ENCODE results near the gene INIP.

Gene INIP, protein sequence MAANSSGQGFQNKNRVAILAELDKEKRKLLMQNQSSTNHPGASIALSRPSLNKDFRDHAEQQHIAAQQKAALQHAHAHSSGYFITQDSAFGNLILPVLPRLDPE

DNA sequence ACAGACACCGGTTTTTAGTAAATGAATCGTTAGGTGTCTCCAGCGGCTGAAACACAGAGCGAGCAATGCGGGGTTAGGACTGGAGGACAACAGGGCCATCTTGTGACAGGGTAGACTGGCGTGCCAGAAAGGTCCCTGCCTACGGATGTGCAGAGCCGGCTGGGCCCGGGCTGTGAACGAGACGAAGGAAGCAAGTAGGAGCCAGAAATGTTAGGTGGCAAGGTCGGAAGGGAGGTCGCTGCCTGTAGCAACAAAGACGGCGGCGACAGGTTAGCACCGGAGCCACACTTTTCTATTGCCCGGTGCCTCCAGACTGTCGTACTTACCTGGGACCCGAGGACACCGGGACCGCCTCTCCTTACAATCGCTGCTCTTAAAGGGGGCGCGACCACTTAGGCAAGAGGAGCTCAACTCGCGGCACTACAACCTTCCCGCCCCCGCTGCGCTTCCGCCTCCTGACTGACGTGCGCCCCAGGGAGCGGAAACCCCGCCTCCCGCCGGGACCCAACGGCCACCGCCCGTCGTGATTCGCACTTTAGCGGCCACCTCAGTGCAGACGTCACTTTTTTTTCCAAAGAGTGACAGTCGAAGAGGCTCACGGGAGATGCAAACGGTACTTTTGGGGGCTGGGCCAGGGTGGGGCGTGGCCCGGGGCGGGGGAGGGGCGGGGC is at the start of gene INIP:
Gene INIP, minus strand, starts transcription at position 457 of the 671 bp plus-strand sequence. CDS start 1,632 bp downstream, outside the sequence.
- DNase-seq (ENCODE audit: low read depth in 2 of 2) = peak; percentile 94 to 95

DNA sequence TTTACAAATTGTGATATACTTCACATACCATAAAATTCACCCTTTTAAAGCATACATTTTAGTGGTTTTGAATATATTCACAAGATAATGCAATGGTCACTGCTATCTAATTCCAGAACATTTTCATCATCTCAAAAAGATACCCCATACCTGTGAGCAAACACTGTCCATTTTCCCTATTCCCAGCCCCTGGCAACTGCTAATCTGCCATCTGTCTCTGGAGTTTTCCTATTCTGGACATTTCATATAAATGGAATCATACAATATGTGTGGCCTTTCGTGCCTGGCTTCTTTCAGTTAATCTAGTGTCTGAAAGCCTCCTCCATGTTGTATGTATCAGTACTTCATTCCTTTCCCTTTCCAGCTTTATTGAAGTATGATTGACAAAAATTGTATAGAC is 47.4 kb upstream of the INIP start:
- no peak for DNase-seq (ENCODE audit: low read depth in 2 of 2)

DNA sequence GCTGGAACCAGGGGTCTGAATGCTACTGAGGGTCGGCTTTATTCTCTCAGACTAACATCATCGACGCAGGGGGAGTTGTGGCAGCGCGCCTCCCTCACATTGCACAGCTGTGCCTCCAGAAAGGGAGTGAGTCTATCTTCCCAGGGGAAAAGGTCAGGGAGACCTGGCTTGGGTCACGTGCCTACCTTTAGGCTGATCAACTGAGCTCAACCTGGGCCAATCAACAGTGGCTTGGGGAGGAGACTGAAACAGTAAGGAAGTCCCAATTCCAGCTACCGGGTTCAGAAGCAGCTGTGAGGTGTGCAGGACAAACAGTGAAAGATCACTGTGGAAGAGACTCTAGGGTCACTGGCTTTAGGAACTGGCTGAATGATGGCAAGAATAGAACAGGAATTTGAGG is 46.9 kb upstream of the INIP start:
- DNase-seq (ENCODE audit: low read depth in 2 of 2) = no peak

DNA sequence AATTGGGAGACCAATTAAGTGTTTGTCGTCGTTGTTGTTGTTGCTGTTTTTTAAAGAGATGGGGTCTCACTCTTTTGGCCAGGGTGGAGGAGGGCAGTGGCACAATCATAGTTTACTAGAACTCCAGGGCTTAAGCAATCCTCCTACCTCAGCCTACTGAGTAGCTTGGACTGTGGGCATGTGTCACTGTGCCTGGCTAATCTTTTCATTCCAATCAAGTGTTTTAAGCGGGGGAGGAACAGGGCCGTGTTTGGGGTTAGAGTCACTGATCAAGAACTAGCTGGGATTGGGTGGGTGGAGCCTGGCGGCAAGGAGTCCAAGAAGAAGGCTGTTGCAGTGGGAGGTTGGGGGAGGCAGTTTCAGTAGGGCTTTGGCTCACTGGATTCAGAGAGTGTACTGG is 46.4 kb upstream of the INIP start:
- DNase-seq (ENCODE audit: low read depth in 2 of 2) = no peak

DNA sequence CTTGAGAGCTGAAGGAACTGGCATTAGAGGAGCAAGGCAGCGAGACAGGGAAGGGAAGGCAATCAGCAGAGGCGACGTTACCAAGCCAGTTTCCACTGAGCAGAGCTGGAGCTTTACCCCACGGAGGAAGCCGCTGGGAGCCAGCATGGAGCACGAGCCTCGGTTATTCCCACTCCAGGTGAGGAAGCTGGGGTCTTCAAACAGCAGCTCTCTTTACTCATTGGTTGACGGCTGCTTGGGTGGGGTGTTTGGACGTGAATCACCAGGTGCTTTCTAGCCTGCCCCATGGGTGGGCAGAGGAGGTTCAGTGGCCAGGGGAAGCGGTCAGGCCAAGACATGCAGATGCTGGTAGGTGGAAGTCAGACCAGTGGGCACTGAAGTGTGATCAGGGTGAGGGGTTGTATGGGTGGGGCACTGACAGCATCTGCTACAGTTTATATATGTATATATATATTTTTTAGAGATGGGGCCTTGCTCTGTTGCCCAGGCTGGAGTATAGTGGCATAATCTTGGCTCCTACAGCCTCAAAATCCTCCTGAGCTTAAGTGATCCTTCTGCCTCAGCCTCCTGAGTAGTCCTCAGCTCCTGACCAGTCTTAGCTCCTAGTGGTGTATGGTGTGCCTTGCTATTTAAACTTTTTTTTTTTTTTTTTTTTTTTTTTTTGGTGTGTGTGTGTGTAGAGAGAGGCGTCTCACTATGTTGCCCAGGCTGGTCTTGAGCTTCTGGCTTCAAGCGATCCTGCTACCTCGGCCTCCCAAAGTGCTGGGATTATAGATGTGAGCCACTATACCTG is 45.0 kb upstream of the INIP start:
- no peak for DNase-seq (ENCODE audit: low read depth in 2 of 2)

DNA sequence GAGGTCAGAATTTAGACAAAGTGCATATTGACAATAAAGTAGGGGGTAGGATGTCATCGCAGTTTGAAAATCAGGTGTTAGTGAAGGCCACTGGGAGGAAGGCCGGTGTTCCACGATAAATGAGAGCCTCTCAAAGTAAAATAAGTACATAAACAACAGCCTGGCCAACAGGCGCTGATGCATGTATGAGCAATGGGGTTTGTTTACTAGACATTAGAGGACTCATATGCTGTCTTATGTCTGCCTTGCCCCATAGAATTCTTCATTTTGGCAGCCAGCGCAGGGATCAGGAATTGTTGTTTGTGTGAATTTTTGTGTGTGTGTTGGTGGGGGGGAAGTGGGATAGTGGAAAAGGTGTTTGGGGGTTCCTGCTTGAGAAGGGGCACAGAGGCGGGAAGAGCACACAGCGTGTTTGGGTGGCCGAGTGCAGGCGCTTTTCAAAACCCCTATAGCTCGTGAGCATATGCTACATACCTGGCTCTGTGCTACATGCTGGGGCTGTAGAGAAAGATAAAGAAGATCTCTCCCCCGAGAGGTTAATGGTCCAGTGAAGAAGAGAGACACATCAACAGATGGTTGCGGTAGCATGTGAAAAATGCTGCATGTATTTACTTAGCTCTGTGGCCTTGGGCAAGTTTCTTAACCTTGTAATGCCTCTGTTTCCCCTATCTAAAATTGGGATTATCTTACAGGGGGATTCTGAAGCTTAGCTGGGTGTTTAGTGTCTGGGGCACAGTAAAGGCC is 44.2 kb upstream of the INIP start:
- no peak for DNase-seq (ENCODE audit: low read depth in 2 of 2)

DNA sequence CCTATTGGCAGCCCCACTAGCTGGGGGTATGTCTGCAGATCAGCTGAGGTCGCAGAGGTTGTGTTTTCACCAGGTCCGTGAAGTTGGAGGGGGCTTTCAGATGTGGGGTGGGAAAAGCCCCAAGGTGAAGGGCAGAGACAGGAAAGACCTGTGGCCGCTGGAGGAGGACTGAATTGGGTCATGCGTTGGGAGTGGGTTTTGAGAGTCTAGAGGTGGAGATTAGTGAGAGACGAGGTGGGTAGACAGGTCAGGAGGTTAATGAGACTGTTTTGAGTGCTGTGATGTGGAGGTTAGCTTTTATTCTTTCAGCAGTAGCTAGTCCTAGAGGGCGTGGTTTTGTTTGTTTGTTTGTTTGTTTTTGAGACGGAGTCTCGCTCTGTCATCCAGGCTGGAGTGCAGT is 42.9 kb upstream of the INIP start:
- DNase-seq (ENCODE audit: low read depth in 2 of 2) = no peak

DNA sequence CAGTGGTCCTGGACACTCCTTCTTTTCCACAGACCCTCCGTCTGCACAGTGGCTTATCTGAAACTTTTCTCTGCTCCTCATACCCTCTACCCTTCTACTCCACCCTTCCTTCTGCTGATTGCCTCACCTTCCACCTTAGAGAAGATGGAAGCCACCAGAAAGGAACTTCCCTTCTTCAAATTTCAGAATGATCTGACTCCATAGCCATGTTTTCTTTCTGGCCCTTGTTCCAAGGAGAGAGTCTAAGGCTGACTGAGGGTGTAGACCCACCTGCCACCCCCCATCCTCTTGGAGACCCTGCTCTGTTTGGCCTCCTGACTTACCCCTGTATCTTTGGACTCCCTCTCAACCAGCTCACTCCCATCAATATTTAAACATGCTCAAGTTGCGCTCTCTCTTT is 40.0 kb upstream of the INIP start:
- no peak for DNase-seq (ENCODE audit: low read depth in 2 of 2)

DNA sequence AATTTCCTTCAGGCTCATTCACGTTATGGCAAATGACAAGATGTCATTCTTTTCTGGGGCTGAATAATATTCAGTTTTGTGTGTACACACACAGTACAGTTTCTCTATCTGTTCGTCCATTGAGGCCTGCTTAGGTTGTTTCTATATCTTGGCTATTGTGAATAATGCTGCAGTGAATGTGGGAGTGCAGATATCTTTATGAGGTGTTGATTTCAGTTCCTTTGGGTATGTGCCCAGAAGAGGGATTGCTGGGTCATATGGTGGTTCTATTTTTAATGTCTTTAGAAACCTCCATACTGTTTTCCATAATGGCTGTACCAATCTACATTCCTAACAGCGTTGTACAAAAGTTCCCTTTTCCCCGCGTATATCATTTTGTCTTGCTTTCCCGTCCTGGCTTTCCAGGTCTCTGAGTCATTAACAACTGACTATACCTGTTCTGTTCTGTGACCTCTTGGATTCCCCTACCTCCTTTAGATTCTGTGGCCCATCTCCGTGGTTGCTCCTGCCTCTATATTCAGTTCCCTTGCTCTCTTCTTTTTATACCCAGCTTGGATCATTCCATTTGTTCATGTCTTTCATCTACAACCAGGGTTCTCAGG is 39.5 kb upstream of the INIP start:
- no peak for DNase-seq (ENCODE audit: low read depth in 2 of 2)

DNA sequence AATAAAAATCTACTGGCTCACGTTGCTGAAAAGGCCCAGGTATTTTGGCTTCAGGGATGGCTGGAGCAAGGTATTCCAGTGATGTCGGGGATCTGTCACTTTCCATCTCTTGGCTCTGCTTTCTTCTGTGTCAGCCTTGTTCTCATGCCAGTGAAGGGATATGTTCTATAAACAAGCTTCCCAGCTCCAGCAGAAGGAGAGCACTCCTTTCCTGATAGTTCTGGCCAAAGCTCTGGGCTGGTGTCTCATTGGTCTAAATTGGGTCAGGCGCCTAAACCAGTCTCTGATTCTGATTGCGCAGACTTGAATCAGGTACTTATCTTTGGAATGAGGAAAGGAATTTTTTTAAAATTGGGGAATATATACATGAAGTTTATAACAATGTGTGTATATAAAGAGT is 37.8 kb upstream of the INIP start:
- no peak for DNase-seq (ENCODE audit: low read depth in 2 of 2)

DNA sequence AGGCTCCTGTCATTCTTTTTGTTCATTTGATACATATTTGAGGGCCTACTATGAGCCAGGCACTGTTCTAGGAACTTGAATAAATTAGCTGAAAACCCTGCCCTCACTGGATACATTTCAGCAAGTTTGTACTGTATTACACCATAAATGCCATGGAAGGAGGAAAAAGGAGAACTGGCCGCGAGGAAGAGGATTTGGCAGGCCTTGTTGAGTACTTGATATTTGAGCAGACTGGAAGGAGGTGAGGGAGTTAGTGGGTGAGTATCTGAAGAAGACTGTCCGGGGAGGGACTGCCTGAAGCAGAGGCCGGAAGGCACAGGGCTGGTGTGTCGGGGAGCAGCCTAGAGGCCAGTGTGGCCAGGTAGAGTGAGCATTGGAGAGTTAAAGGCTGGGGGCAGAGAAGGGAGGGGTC is 37.1 kb upstream of the INIP start:
- no peak for DNase-seq (ENCODE audit: low read depth in 2 of 2)

DNA sequence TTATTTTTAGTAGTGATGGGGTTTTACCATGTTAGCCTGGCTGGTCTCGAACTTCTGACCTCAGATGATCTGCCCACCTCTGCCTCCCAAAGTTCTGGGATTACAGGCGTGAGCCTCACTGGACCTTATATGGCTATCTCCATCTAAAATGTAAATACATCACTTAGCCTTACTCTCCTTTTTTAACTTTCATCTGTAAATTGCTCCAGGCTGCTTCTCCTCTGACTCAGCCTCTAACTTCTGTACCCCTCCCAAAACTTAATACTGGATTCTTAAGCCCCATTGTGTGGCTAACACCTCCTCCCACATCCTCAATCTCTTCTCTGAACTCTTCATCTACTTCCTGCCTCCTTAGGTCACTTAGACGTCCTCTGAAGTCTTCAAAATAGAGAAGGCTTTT is 36.7 kb upstream of the INIP start:
- no peak for DNase-seq (ENCODE audit: low read depth in 2 of 2)

DNA sequence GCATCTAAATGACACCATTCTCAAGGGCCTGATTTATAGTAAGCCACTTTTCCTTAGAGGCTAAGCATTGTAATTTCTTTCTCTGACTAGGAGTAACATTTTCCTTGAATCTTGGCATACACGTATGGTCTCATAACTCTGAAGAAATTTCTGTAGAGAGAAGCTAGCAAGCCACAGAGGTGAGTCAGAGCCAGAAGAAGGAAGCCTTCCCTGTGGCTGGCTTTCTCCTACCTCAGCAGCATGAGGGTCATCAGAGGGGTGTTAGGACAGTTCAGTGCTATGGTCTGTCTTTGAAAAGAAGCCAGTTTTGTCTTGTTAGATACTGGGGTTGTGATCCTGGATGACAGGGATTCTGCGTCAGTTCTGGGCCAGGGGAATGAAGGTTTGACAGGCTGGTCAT is 35.8 kb upstream of the INIP start:
- DNase-seq (ENCODE audit: low read depth in 2 of 2) = no peak

DNA sequence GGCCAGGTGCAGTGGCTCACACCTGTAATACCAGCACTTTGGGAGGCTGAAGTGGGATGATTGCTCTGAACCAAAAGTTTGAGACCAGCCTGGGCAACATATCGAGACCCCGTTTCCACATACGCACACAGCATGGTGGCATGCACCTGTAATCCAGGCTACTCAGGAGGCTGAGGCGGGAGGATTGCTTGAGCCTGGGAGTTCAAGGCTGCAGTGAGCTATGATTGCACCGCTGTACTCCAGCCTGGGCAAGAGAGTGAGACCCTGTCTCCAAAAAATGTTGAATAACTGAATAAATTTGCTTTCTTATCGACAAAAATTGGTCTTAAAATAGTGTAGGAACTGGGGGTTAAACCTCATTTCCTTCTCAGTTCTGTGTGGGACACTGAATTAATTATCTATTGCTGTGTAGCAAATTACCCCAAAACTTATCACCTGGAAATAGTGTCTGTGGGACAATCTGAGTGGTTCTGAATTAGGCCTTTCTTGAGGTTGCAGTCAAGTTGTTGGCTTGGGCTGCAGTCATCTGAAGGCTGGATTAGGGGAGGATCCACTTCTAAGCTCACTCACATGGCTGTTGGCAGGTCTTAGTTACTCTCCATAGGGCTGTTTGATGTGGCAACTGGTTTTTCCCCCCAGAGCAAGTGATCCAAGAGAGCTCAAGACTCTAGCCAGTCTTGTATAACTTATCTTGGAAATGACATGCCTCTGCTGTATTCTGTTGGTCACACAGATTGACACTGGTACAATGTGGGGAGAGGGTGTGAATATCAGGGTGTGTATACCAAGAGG is 34.6 kb upstream of the INIP start:
- DNase-seq (ENCODE audit: low read depth in 2 of 2) = no peak

DNA sequence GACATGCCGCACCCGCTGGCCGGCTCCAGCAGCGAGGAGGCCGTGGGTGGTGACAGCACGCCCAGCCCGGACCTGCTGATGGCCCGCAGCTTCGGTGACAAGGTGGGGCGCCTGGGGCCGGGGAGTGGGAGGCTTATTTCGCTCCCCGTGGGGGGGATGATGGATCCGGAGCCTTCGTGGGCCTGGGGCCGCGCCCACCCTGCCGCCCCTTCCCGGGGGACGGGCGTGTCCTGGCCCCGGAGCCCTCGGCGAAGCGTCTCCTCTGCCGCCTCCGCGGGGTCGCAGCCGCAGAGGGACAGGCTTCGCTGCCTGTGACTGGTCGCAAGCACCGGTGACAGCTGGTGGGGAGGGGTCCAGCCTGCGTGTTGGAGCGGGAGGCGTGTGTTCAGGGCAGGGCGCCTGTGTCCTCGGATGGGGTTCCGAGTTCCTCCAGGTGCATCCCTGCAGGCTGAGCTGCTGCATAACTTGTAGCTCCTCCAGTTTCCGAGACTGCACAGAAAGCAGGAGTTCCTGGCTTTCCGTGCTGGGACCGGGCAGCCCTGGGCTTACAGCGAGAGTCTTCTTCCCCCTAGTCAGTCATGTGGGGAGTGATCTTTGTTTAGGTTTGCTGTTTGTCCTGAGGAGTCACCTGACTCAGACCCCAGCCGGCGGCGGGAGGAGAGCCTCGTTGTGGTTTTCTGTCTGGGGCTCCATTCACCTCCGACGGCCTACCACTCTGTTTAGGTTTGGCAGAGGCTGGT is 33.3 kb upstream of the INIP start:
- DNase-seq (ENCODE audit: low read depth in 2 of 2) = peak in 1 of 2 donors; percentile 29

DNA sequence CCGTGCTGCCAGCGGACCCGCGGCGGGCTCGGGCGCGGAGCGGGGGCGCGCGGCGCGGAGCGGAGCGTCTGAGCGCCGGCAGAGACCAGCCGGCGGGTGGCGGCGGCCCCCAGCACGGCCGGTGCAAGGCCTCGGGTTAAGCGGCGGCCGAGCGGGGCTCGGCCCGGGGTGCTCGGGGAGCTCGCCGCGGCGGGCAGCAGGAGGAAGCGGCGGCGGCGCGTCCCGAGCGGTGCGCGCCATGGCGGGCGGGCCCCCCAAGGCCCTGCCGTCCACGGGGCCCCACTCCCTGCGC is 32.8 kb upstream of the INIP start:
- DNase-seq (ENCODE audit: low read depth in 2 of 2) = no peak

DNA sequence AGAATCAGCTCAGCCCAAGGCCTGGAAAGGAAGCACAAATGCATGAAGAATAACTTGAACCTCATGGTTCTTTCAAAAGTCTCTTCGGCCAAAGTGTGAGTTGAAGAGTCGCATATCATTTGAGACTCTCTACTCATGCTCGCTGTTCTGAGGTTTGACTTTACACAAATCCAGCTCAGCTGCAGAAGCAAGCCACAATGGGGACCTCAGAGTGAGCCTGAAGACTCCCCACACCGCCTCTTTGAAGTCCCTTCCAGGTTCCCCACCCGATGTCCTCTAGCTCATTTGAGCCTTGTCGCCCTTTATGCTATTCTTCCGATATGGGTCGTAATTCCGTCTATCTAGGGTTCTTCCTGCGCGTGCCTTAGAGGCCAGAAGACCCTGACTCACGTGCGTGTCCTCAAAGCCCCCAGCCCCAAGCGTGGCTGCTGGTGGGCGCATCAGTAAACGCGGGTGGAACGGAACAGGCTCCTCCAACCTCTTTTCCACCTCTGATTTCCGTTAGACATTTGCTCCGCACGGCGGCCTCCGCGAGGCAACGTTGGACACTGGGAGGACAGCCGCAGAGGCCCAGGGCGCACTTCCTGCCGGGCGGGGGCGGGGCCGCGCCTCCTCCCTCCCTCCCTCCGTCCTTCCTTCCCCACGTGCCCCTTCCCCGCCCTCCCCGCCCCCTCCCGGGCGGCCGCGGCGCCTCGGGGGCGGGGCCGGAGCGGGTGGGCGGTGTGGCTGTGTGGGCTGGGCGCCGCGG is 32.3 kb upstream of the INIP start, which contains the start of gene SNX30:
Gene SNX30, plus strand, starts transcription at position 745 of the 748 bp plus-strand sequence. CDS start 242 bp downstream, outside the sequence.
- DNase-seq (ENCODE audit: low read depth in 2 of 2) = peak; percentile 47 to 56

DNA sequence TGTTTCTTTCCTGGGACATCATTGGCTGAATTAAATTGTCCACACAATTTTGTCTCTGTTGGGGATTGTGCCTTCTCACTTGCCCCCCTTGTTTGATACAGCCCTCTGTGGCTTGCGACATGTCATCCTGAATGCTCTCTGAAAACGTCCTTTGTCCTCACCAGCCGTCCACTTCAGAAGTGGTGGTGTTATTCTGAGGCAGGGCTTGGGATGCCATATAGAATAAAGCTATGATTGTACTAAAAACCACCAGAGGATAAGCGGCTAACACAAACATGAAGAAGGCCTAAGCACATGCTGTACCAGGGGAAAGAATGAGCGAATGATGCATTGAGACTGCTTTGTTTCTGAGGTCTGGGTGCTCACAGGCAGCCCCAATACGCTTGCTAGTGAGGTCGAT is 29.2 kb upstream of the INIP start:
- no peak for DNase-seq (ENCODE audit: low read depth in 2 of 2)

DNA sequence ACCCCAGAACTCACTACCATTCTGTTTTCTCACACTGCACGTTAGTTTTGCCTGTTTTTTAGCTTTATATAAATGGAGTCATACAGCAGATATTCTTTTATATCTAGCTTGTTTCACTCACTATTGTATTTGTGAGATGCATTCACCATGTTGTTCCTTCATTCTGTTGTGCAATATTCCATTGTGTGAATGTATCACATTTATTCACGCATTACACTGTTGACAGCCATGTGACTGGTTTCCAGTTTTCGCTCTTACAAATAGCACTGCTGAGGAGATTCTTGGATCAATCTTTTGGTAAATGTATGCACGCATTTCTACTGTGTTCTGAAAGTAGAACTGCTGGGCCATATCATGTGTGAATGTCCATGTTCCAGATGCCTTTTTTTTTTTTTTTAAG is 26.3 kb upstream of the INIP start:
- DNase-seq (ENCODE audit: low read depth in 2 of 2) = no peak

All from stimulated activated CD4-positive, alpha-beta T cell treated with anti-CD3 and anti-CD28 coated beads, Interleukin-15, amount 100 ng/mL, for 48 hours (primary cell).